ENCODE measurements around the gene AFMID. TPM values are rescaled to one million over a fixed set of nuclear protein-coding genes. Genes with fewer than 3 reads are reported as not detected.

Gene AFMID
- total and polyA plus RNA-seq, 2 experiments from 2014 or later, result 38.0 to 47.5 TPM

DNA sequence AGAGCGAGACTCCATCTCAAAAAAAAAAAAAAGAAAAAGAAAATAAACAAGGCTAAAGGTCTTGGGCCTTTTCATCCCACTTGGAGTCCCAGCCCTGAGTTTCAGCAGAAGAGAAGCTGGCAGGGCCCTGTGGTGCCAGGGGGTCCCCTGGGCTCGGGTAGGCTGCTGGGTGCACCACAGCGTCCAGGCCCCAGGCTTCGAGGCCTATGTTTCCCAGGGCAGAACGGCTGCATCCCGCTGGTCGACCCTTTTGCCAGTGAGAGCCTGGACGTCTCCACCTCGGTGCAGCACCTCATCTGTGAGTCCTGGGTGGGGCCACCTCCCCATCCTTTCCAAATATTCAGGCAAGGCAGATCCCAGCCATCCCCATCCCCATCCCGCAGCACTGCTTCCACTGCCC, 46.5 kb downstream of the AFMID start:
- H3K9me3 Mint-ChIP-seq, result no peaks in the 10 kb centered on the region
- no peak overlapping the region for H3K4me3 ChIP-seq

More for the DNA sequence above, 46.5 kb downstream of the AFMID start:
- H2AFZ ChIP-seq, result no peak overlapping the region
- DNase-seq (ENCODE audit: low spot score), result no peak
- no peaks in the 10 kb centered on the region for H3F3A ChIP-seq (replicated peaks; ENCODE audit: low read depth)
- Mint-ChIP-seq H3K27ac (no peak overlapping the region), H3K4me3 (no peak overlapping the region), H3K4me1 (peaks cover 3% of the 10 kb centered on the region), H3K36me3 (ENCODE audit: low read depth) (no peaks in the 10 kb centered on the region), H3K27me3 (ENCODE audit: insufficient read depth, low read depth, poor library complexity) (peaks cover 25% of the 10 kb centered on the region)
- H3K9me2 ChIP-seq (ENCODE audit: insufficient read depth), result no peaks in the 10 kb centered on the region
- ATAC-seq, result no peak
- TF ChIP-seq, protein P1, sequence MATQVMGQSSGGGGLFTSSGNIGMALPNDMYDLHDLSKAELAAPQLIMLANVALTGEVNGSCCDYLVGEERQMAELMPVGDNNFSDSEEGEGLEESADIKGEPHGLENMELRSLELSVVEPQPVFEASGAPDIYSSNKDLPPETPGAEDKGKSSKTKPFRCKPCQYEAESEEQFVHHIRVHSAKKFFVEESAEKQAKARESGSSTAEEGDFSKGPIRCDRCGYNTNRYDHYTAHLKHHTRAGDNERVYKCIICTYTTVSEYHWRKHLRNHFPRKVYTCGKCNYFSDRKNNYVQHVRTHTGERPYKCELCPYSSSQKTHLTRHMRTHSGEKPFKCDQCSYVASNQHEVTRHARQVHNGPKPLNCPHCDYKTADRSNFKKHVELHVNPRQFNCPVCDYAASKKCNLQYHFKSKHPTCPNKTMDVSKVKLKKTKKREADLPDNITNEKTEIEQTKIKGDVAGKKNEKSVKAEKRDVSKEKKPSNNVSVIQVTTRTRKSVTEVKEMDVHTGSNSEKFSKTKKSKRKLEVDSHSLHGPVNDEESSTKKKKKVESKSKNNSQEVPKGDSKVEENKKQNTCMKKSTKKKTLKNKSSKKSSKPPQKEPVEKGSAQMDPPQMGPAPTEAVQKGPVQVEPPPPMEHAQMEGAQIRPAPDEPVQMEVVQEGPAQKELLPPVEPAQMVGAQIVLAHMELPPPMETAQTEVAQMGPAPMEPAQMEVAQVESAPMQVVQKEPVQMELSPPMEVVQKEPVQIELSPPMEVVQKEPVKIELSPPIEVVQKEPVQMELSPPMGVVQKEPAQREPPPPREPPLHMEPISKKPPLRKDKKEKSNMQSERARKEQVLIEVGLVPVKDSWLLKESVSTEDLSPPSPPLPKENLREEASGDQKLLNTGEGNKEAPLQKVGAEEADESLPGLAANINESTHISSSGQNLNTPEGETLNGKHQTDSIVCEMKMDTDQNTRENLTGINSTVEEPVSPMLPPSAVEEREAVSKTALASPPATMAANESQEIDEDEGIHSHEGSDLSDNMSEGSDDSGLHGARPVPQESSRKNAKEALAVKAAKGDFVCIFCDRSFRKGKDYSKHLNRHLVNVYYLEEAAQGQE (IDR thresholded peaks at IDR 0.05; ENCODE audit: unreplicated experiment), result no peak
- TF ChIP-seq EZH2 (IDR thresholded peaks at IDR 0.05; ENCODE audit: low read depth, unreplicated experiment), result no peak
- no peak for TF ChIP-seq ETS1 (IDR thresholded peaks at IDR 0.05)
- TF ChIP-seq, protein P2, sequence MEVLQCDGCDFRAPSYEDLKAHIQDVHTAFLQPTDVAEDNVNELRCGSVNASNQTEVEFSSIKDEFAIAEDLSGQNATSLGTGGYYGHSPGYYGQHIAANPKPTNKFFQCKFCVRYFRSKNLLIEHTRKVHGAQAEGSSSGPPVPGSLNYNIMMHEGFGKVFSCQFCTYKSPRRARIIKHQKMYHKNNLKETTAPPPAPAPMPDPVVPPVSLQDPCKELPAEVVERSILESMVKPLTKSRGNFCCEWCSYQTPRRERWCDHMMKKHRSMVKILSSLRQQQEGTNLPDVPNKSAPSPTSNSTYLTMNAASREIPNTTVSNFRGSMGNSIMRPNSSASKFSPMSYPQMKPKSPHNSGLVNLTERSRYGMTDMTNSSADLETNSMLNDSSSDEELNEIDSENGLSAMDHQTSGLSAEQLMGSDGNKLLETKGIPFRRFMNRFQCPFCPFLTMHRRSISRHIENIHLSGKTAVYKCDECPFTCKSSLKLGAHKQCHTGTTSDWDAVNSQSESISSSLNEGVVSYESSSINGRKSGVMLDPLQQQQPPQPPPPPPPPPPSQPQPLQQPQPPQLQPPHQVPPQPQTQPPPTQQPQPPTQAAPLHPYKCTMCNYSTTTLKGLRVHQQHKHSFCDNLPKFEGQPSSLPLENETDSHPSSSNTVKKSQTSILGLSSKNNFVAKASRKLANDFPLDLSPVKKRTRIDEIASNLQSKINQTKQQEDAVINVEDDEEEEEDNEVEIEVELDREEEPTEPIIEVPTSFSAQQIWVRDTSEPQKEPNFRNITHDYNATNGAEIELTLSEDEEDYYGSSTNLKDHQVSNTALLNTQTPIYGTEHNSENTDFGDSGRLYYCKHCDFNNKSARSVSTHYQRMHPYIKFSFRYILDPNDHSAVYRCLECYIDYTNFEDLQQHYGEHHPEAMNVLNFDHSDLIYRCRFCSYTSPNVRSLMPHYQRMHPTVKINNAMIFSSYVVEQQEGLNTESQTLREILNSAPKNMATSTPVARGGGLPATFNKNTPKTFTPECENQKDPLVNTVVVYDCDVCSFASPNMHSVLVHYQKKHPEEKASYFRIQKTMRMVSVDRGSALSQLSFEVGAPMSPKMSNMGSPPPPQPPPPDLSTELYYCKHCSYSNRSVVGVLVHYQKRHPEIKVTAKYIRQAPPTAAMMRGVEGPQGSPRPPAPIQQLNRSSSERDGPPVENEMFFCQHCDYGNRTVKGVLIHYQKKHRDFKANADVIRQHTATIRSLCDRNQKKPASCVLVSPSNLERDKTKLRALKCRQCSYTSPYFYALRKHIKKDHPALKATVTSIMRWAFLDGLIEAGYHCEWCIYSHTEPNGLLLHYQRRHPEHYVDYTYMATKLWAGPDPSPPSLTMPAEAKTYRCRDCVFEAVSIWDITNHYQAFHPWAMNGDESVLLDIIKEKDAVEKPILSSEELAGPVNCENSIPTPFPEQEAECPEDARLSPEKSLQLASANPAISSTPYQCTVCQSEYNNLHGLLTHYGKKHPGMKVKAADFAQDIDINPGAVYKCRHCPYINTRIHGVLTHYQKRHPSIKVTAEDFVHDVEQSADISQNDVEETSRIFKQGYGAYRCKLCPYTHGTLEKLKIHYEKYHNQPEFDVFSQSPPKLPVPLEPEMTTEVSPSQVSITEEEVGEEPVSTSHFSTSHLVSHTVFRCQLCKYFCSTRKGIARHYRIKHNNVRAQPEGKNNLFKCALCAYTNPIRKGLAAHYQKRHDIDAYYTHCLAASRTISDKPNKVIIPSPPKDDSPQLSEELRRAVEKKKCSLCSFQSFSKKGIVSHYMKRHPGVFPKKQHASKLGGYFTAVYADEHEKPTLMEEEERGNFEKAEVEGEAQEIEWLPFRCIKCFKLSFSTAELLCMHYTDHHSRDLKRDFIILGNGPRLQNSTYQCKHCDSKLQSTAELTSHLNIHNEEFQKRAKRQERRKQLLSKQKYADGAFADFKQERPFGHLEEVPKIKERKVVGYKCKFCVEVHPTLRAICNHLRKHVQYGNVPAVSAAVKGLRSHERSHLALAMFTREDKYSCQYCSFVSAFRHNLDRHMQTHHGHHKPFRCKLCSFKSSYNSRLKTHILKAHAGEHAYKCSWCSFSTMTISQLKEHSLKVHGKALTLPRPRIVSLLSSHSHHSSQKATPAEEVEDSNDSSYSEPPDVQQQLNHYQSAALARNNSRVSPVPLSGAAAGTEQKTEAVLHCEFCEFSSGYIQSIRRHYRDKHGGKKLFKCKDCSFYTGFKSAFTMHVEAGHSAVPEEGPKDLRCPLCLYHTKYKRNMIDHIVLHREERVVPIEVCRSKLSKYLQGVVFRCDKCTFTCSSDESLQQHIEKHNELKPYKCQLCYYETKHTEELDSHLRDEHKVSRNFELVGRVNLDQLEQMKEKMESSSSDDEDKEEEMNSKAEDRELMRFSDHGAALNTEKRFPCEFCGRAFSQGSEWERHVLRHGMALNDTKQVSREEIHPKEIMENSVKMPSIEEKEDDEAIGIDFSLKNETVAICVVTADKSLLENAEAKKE (CRISPR knock-in tag; IDR thresholded peaks at IDR 0.05), result no peak
- TF ChIP-seq ZNF331 (CRISPR knock-in tag; IDR thresholded peaks at IDR 0.05; ENCODE audit: low read depth), result no peak
- no peak for TF ChIP-seq EZH2phosphoT487 (IDR thresholded peaks at IDR 0.05; ENCODE audit: unreplicated experiment)
- TF ChIP-seq CTCF (conservative IDR thresholded peaks at IDR 0.05; ENCODE audit: low read depth in 2 of 2), result no peak
- TF ChIP-seq JUNB (IDR thresholded peaks at IDR 0.05; ENCODE audit: unreplicated experiment), result no peak
- TF ChIP-seq NANOG (IDR thresholded peaks at IDR 0.05; ENCODE audit: borderline replicate concordance), result no peak
- TF ChIP-seq STAT1 (IDR thresholded peaks at IDR 0.05; ENCODE audit: unreplicated experiment), result no peak
- TF ChIP-seq CREB1 (CRISPR knock-in tag; IDR thresholded peaks at IDR 0.05; ENCODE audit: low read depth), result no peak
- TF ChIP-seq POLR2AphosphoS5 (IDR thresholded peaks at IDR 0.05; ENCODE audit: low read depth), result no peak
- TF ChIP-seq ZNF114 (CRISPR knock-in tag; IDR thresholded peaks at IDR 0.05), result no peak
- no peaks in the 10 kb centered on the region for H4K20me1 ChIP-seq (replicated peaks; ENCODE audit: insufficient read depth)
- H3K27me3 ChIP-seq (ENCODE audit: insufficient read depth), result peaks cover 26% of the 10 kb centered on the region
- H3K79me2 ChIP-seq (replicated peaks; ENCODE audit: insufficient read depth), result no peaks in the 10 kb centered on the region
- H3K4me2 ChIP-seq, result no peak overlapping the region
- no peaks in the 10 kb centered on the region for H3K36me3 ChIP-seq (ENCODE audit: insufficient read depth)
- no peak overlapping the region for H3K27ac ChIP-seq (ENCODE audit: low read depth)
- H3K4me1 ChIP-seq (ENCODE audit: insufficient read depth), result no peaks in the 10 kb centered on the region
